ENCODE results near the gene RTRAF.

GRCh38 chr14:51998348-51998747 lies 9.0 kb downstream of the RTRAF start:
- TF ChIP-seq CTCF (conservative IDR thresholded peaks at IDR 0.05 in 1 of 2, IDR thresholded peaks at IDR 0.05 in 1 of 2; ENCODE audit: low read depth in 1 of 2, low read length in 2 of 2) (no peak), EZH2 (IDR thresholded peaks at IDR 0.05; ENCODE audit: low read length, missing control alignments) (no peak)

All from fibroblast of lung (primary cell).